Measurements from ENCODE around the gene CETN3.

CETN3 gene

DNA sequence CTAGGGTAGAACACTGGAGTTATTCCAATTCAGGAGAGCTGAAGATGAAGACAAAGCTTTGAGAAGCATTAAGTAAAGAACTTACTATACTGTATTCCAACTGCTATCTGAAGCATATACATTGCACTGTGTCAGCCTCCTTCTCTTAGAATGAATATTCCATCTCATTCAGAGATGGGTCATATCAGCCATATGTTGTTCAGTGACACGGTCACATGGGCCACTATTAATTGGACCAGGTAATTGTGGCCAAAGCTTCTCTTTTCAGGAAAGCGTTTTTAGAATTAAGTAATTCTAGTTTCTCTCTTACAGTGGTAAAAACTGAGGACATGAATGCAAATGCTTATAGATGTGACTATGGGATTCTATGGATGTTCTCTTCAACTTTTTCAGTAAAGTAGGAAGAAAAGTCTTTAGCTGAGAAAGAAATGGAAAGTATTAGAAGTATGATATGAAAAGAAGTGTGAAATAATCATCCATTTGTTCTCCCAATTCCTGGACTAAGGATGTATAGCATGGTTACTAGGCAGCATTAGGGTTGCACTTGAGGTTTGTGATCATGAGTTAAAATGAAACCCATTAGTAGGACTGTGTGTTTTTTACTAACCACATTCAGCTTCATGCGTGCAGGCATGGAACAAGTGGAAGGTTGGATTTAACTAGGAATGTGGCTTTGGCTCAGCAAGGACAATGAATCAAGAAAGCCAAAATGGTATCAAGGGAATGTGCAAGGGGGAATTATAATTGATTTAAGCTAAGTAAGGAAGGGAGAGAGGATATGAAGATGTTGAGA lies 40.9 kb downstream of the CETN3 start:
- DNase-seq (ENCODE audit: low read depth) = no peak
- TF ChIP-seq, protein P1, sequence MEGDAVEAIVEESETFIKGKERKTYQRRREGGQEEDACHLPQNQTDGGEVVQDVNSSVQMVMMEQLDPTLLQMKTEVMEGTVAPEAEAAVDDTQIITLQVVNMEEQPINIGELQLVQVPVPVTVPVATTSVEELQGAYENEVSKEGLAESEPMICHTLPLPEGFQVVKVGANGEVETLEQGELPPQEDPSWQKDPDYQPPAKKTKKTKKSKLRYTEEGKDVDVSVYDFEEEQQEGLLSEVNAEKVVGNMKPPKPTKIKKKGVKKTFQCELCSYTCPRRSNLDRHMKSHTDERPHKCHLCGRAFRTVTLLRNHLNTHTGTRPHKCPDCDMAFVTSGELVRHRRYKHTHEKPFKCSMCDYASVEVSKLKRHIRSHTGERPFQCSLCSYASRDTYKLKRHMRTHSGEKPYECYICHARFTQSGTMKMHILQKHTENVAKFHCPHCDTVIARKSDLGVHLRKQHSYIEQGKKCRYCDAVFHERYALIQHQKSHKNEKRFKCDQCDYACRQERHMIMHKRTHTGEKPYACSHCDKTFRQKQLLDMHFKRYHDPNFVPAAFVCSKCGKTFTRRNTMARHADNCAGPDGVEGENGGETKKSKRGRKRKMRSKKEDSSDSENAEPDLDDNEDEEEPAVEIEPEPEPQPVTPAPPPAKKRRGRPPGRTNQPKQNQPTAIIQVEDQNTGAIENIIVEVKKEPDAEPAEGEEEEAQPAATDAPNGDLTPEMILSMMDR (IDR thresholded peaks at IDR 0.05; ENCODE audit: low read depth, low read length, missing control alignments) = no peak
- H3K4me3 ChIP-seq (ENCODE audit: low read depth, low read length) = no peak overlapping the region

DNA sequence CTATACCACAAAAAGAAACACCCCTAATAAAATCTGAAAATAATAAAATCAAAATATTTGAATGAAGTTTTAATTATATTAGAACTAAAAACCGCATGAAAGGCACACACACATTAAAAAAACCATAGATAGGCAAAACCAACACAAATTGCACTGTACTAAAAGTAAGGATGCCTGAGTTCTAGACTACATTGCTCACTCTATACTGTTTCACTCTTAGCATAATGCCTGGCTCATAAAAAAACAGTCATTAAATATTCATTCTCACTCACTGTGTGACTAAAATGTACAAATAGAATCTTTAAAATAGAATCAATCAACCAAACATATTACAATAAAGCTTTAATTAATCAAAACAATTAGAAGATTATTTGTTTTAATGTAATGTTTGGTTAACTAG lies 41.7 kb downstream of the CETN3 start:
- no peak overlapping the region for H3K4me3 ChIP-seq (ENCODE audit: low read depth, low read length)
- DNase-seq (ENCODE audit: low read depth) = no peak
- TF ChIP-seq, protein P1 (IDR thresholded peaks at IDR 0.05; ENCODE audit: low read depth, low read length, missing control alignments) = no peak

GRCh38 chr5:90366948-90367347 lies 42.6 kb downstream of the CETN3 start:
- DNase-seq (ENCODE audit: low read depth) = no peak
- no peak overlapping the region for H3K4me3 ChIP-seq (ENCODE audit: low read depth, low read length)
- TF ChIP-seq, protein P1 (IDR thresholded peaks at IDR 0.05; ENCODE audit: low read depth, low read length, missing control alignments) = no peak

- H3K4me3 ChIP-seq (ENCODE audit: low read depth, low read length) = no peak overlapping the region
- DNase-seq (ENCODE audit: low read depth) = no peak
- TF ChIP-seq, protein P1 (IDR thresholded peaks at IDR 0.05; ENCODE audit: low read depth, low read length, missing control alignments) = no peak
Observed at GRCh38 chr5:90365328-90365727, 44.2 kb downstream of the CETN3 start.

GRCh38 chr5:90359073-90359920 lies 50.3 kb downstream of the CETN3 start:
- TF ChIP-seq, protein P1 (IDR thresholded peaks at IDR 0.05; ENCODE audit: low read depth, low read length, missing control alignments) = no peak
- no peak for DNase-seq (ENCODE audit: low read depth)
- H3K4me3 ChIP-seq (ENCODE audit: low read depth, low read length) = no peak overlapping the region

DNA sequence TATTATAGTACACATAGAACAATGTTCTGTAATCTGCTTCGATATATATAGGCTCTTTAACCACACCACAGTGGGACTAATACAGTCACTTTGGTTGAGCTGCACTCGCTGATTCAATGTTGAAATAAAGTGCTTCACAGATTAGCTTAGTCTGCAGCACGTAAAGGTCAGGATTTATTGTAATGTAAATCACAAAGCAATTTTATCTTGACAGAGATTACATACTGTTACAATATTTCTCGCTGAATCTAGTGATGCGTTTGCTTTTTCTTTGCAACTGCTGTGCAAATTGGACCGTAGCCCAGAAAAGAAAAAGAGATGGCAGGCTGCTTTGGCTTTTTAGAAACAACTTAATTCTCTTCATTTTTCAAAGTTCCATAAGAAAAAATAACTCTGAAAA lies 52.9 kb downstream of the CETN3 start:
- no peak for DNase-seq (ENCODE audit: low read depth)
- TF ChIP-seq, protein P1 (IDR thresholded peaks at IDR 0.05; ENCODE audit: low read depth, low read length, missing control alignments) = no peak
- no peak overlapping the region for H3K4me3 ChIP-seq (ENCODE audit: low read depth, low read length)

All from GM12864 (cell line).